Liver (tissue), 9 donors: ENCODE results near the gene C12orf60. TPM values are rescaled to one million over a fixed set of nuclear protein-coding genes. Genes with fewer than 3 reads are reported as not detected.

Experiments
- DNase-seq: peaks from one replicate; pipeline ENCODE4 v3.0.0-alpha.2; 2017; ENCODE audit warnings: low spot score
- H3K27ac ChIP-seq, 2 donors: one replicate each; pipeline ENCODE4 v1.7.0; 2013; ENCODE audit warnings: inconsistent platforms in 2 of 2, low read length in 2 of 2, control low read depth in 1 of 2, low read depth in 1 of 2, mild to moderate bottlenecking in 1 of 2
- H3K27me3 ChIP-seq, 4 donors: one replicate each; pipeline versions ENCODE4 v1.6.1 to v1.7.0; 2013; ENCODE audit warnings: low read length in 3 of 4, inconsistent platforms in 1 of 4, mild to moderate bottlenecking in 1 of 4, moderate library complexity in 1 of 4; ENCODE audit not compliant: control insufficient read depth in 4 of 4, insufficient read depth in 4 of 4
- H3K36me3 ChIP-seq, 4 donors: one replicate each; pipeline versions ENCODE4 v1.6.1 to v1.7.0; 2013; ENCODE audit warnings: low read length in 3 of 4, mild to moderate bottlenecking in 3 of 4, low read depth in 1 of 4, moderate library complexity in 1 of 4; ENCODE audit not compliant: control insufficient read depth in 4 of 4, insufficient read depth in 3 of 4
- H3K4me1 ChIP-seq, 4 donors: one replicate each; pipeline versions ENCODE4 v1.6.1 to v1.7.0; 2013; ENCODE audit warnings: low read length in 3 of 4, mild to moderate bottlenecking in 3 of 4, moderate library complexity in 1 of 4; ENCODE audit not compliant: control insufficient read depth in 4 of 4, insufficient read depth in 4 of 4
- H3K4me3 ChIP-seq, 3 donors: one replicate each; pipeline versions ENCODE4 v1.6.1 to v1.7.0; 2013; ENCODE audit warnings: low read length in 3 of 3, control low read depth in 1 of 3, low read depth in 1 of 3, mild to moderate bottlenecking in 1 of 3
- H3K9ac ChIP-seq, 2 donors: one replicate each; pipeline ENCODE4 v1.7.0; 2013; ENCODE audit warnings: low read length in 2 of 2, mild to moderate bottlenecking in 2 of 2, moderate library complexity in 2 of 2, control low read depth in 1 of 2, low read depth in 1 of 2
- H3K9me3 ChIP-seq, 4 donors: one replicate each; pipeline versions ENCODE4 v1.6.1 to v1.7.0; 2013; ENCODE audit warnings: low read length in 3 of 4; ENCODE audit not compliant: control insufficient read depth in 4 of 4
- ATF3 ChIP-seq: IDR thresholded peaks from 2 replicates; pipeline ENCODE4 v1.6.1; 2016; ENCODE audit warnings: antibody characterized with exemption
- CTCF ChIP-seq: fragments of 150-350 bp; IDR thresholded peaks from 2 replicates; pipeline ENCODE4 v1.5.1; 2017; ENCODE audit warnings: improper control_type of control experiment, low read depth, low read length; ENCODE audit not compliant: missing input control
- EGR1 ChIP-seq, 2 donors: IDR thresholded peaks; 2 replicates each; pipeline ENCODE4 v1.6.1; 2016 to 2018; ENCODE audit warnings: antibody characterized with exemption in 2 of 2, low read depth in 2 of 2
- FOXA1 ChIP-seq: IDR thresholded peaks from 2 replicates; pipeline ENCODE4 v1.6.1; 2016; ENCODE audit warnings: antibody characterized with exemption
- FOXA2 ChIP-seq: IDR thresholded peaks from 2 replicates; pipeline ENCODE4 v1.6.1; 2016; ENCODE audit warnings: antibody characterized with exemption
- GABPA ChIP-seq, 2 donors: IDR thresholded peaks in 1 of 2; conservative IDR thresholded peaks in 1 of 2; 2 replicates each; pipeline ENCODE4 v1.6.1; 2016; ENCODE audit warnings: antibody characterized with exemption in 2 of 2, mild to moderate bottlenecking in 1 of 2, moderate library complexity in 1 of 2
- HNF4A ChIP-seq, 2 donors: conservative IDR thresholded peaks; 2 replicates each; pipeline ENCODE4 v1.6.1; 2016; ENCODE audit warnings: antibody characterized with exemption in 2 of 2, mild to moderate bottlenecking in 2 of 2
- HNF4G ChIP-seq: IDR thresholded peaks from 2 replicates; pipeline ENCODE4 v1.6.1; 2016; ENCODE audit warnings: antibody characterized with exemption
- JUND ChIP-seq, 2 donors: IDR thresholded peaks; 2 replicates each; pipeline ENCODE4 v1.6.1; 2016; ENCODE audit warnings: antibody characterized with exemption in 2 of 2
- MAX ChIP-seq: IDR thresholded peaks from 2 replicates; pipeline ENCODE4 v1.6.1; 2016; ENCODE audit warnings: antibody characterized with exemption
- NR2F2 ChIP-seq: IDR thresholded peaks from 2 replicates; pipeline ENCODE4 v1.6.1; 2016; ENCODE audit warnings: antibody characterized with exemption
- RAD21 ChIP-seq, 2 donors: IDR thresholded peaks; 2 replicates each; pipeline ENCODE4 v1.6.1; 2016; ENCODE audit warnings: antibody characterized with exemption in 2 of 2, mild to moderate bottlenecking in 2 of 2
- REST ChIP-seq: IDR thresholded peaks from 2 replicates; pipeline ENCODE4 v1.6.1; 2016; ENCODE audit warnings: antibody characterized with exemption, mild to moderate bottlenecking
- RXRA ChIP-seq, 2 donors: IDR thresholded peaks; 2 replicates each; pipeline ENCODE4 v1.6.1; 2017 to 2018; ENCODE audit warnings: antibody characterized with exemption in 2 of 2, mild to moderate bottlenecking in 1 of 2
- SP1 ChIP-seq: IDR thresholded peaks from 2 replicates; pipeline ENCODE4 v1.6.1; 2018; ENCODE audit warnings: antibody characterized with exemption, mild to moderate bottlenecking
- TAF1 ChIP-seq: conservative IDR thresholded peaks from 2 replicates; pipeline ENCODE4 v1.6.1; 2016; ENCODE audit warnings: antibody characterized with exemption, mild to moderate bottlenecking
- YY1 ChIP-seq: IDR thresholded peaks from 2 replicates; pipeline ENCODE4 v1.6.1; 2016; ENCODE audit warnings: antibody characterized with exemption, mild to moderate bottlenecking
- ZBTB33 ChIP-seq: IDR thresholded peaks from 2 replicates; pipeline ENCODE4 v1.6.1; 2016; ENCODE audit warnings: antibody characterized with exemption
- WGBS: extraction: QIAGEN DNeasy Blood & Tissue Kit; methylation state at CpG from one replicate; pipeline ENCODE4 v1.1.7; 2013; 5-methylcytosine and 5-hydroxymethylcytosine counted together
- polyA plus RNA-seq, 2 donors: library from polyadenylated mRNA; stranded (reverse) in 1 of 2; unstranded in 1 of 2; fragments of 200-250 nt in 1 of 2; fragments of >200 nt in 1 of 2; fragmentation: Nextera tagmentation in 1 of 2; extraction: Ambion mirVana in 1 of 2; gene quantifications; one replicate each; pipeline versions ENCODE4 v1.2.1 to v1.2.3, GENCODE V29; 2013 to 2015
- total RNA-seq, 2 donors: library from RNA; depleted of rRNA; stranded (reverse); fragments of >200 nt; gene quantifications; one replicate each; pipeline ENCODE4 v1.2.3, GENCODE V29; 2014
- donor health status: healthy.
- donor health status: healthy.
- donor health status: healthy.
- donor health status: healthy.
- donor health status: healthy.

C12orf60 gene
- total and polyA plus RNA-seq, 4 donors, result 0.50 to 1.9 (median 1.0) TPM

- H3K4me3 ChIP-seq, result no peak overlapping the region
- WGBS, result 95% methylated on average over 1 of the region's 1 CpG
- no peaks in the 10 kb centered on the region for H3K4me1 ChIP-seq
- no peaks in the 10 kb centered on the region for H3K27me3 ChIP-seq
- no peak overlapping the region for H3K27ac ChIP-seq
- peaks cover 0 to 2% (median 0%) of the 10 kb centered on the region in 4 donors for H3K36me3 ChIP-seq
- no peaks in the 10 kb centered on the region for H3K9me3 ChIP-seq
- no peak for DNase-seq
- no peak overlapping the region for H3K9ac ChIP-seq
- TF ChIP-seq FOXA1 (no peak), SP1 (no peak)
These were observed 20.7 kb downstream of the C12orf60 start for GRCh38 chr12:14824012-14824634.

- no peaks in the 10 kb centered on the region for H3K4me1 ChIP-seq
These were observed 21.8 kb downstream of the C12orf60 start for GRCh38 chr12:14825256-14825655.

More at GRCh38 chr12:14825256-14825655, 21.8 kb downstream of the C12orf60 start:
- no peak for DNase-seq
- H3K36me3 ChIP-seq, result peaks cover 0 to 2% (median 0%) of the 10 kb centered on the region in 4 donors
- no peak overlapping the region for H3K4me3 ChIP-seq
- H3K9ac ChIP-seq, result no peak overlapping the region
- H3K27ac ChIP-seq, result no peak overlapping the region
- no peaks in the 10 kb centered on the region for H3K27me3 ChIP-seq
- no peaks in the 10 kb centered on the region for H3K9me3 ChIP-seq
- TF ChIP-seq ATF3 (no peak), REST (no peak), ZBTB33 (no peak), FOXA1 (no peak), GABPA (IDR thresholded peaks at IDR 0.05 in 1 of 2, conservative IDR thresholded peaks at IDR 0.05 in 1 of 2) (no peak), NR2F2 (no peak), CTCF (no peak), JUND (IDR thresholded peaks at IDR 0.05) (no peak), HNF4G (no peak), SP1 (no peak), EGR1 (IDR thresholded peaks at IDR 0.05; ENCODE audit: low read depth in 2 of 2) (no peak), TAF1 (no peak), HNF4A (conservative IDR thresholded peaks at IDR 0.05) (no peak), RAD21 (IDR thresholded peaks at IDR 0.05) (no peak), RXRA (IDR thresholded peaks at IDR 0.05) (no peak), MAX (no peak), FOXA2 (no peak), YY1 (no peak)
